ENCODE data around the gene VAV3. TPM values are rescaled to one million over a fixed set of nuclear protein-coding genes. Genes with fewer than 3 reads are reported as not detected.

VAV3 gene
- total and polyA plus RNA-seq, 2 of the 8 experiments (the other 6 are each of a cell fraction or from before 2014, with no cell fraction given), result 2.9 to 7.9 TPM

- no peak for FAIRE-seq
Observed at GRCh38 chr1:107535091-107535490, 429.9 kb downstream of the VAV3 start.

More at GRCh38 chr1:107535091-107535490, 429.9 kb downstream of the VAV3 start:
- no peak overlapping the region for H2BK20ac ChIP-seq (ENCODE audit: low read length)
- no peak overlapping the region for H2AFZ ChIP-seq (ENCODE audit: low read length)
- H4K8ac ChIP-seq (ENCODE audit: extremely low read depth, insufficient read depth, low read length), result no peak overlapping the region
- no peak overlapping the region for H2BK12ac ChIP-seq (ENCODE audit: low read depth, low read length)
- no peak for DNase-seq (ENCODE audit: low read depth in 1 of 2, low spot score in 2 of 2)
- no peak overlapping the region for H4K5ac ChIP-seq (ENCODE audit: insufficient read length, low read depth, low read length)
- no peak overlapping the region for H3K56ac ChIP-seq (replicated peaks; ENCODE audit: insufficient read length, low read depth, low read length)
- H3K14ac ChIP-seq (ENCODE audit: insufficient read length), result no peak overlapping the region
- H3K23me2 ChIP-seq (ENCODE audit: low read depth, low read length), result no peaks in the 10 kb centered on the region
- no peak overlapping the region for H2AK5ac ChIP-seq (ENCODE audit: low read depth, low read length)
- ChIA-PET CTCF (ENCODE audit: partially characterized antibody) (interaction anchor here (1.0 kb wide), 1 partner anchor 9 kb away, joined by 3 read pairs; no protein-coding TSS in a partner anchor), POLR2A (ENCODE audit: partially characterized antibody) (no interaction called here)
- TF ChIP-seq BRCA1 (IDR thresholded peaks at IDR 0.05; ENCODE audit: low read depth, low read length) (no peak), ASH2L (IDR thresholded peaks at IDR 0.05; ENCODE audit: low read length) (no peak)
- H2BK5ac ChIP-seq (ENCODE audit: low read depth, low read length), result no peak overlapping the region
- no peak overlapping the region for H2BK120ac ChIP-seq (replicated peaks; ENCODE audit: low read depth, low read length)
- no peaks in the 10 kb centered on the region for H3K27me3 ChIP-seq (replicated peaks in 1 of 4; ENCODE audit: control insufficient read depth in 3 of 4, extremely low read depth in 1 of 4, insufficient read depth in 3 of 4, low read length in 3 of 4)
- H3K79me2 ChIP-seq (ENCODE audit: control insufficient read depth in 1 of 2, insufficient read depth in 2 of 2, low read length in 2 of 2), result no peaks in the 10 kb centered on the region
- H3K4me2 ChIP-seq (ENCODE audit: insufficient read depth in 1 of 2, low read depth in 2 of 2, low read length in 2 of 2), result no peak overlapping the region
- no peak overlapping the region for H3K27ac ChIP-seq (ENCODE audit: low read depth, low read length)
- no peak overlapping the region for H3K18ac ChIP-seq (ENCODE audit: extremely low read depth, low read length)
- no peaks in the 10 kb centered on the region for H3K36me3 ChIP-seq (ENCODE audit: control insufficient read depth in 2 of 4, insufficient read depth in 4 of 4, low read length in 3 of 4)
- 0 out of 7 replicates have a peak, but pooled peaks cover 0 to 3% (median 1%) of the 10 kb centered on the region in 4 experiments for H3K4me1 ChIP-seq (replicated peaks in 1 of 4; ENCODE audit: control insufficient read depth in 3 of 4, insufficient read depth in 4 of 4, low read length in 3 of 4)
- no peak overlapping the region for H3K23ac ChIP-seq (ENCODE audit: insufficient read length)
- no peak overlapping the region for H3K9ac ChIP-seq (replicated peaks in 1 of 4; ENCODE audit: extremely low read depth in 1 of 4, low read depth in 3 of 4, low read length in 3 of 4)
- no peaks in the 10 kb centered on the region for H3K79me1 ChIP-seq (ENCODE audit: low read depth, low read length)
- H2BK15ac ChIP-seq (ENCODE audit: low read length), result no peak overlapping the region
- no peak overlapping the region for H3K4ac ChIP-seq (replicated peaks; ENCODE audit: insufficient read length, low read depth, low read length)
- no peaks in the 10 kb centered on the region for H4K20me1 ChIP-seq (replicated peaks in 1 of 2; ENCODE audit: control insufficient read depth in 1 of 2, insufficient read depth in 2 of 2, low read length in 2 of 2)
- H3K4me3 ChIP-seq (ENCODE audit: extremely low read depth in 1 of 4, insufficient read depth in 2 of 4, low read depth in 3 of 4, low read length in 4 of 4), result no peak overlapping the region
- no peaks in the 10 kb centered on the region for H3K9me3 ChIP-seq (ENCODE audit: insufficient read depth in 2 of 2, low read depth in 1 of 2, low read length in 1 of 2)
- 89% methylated on average over 6 of the region's 6 CpGs; no CpG with 5 or more reads in 1 of the 2 experiments for WGBS, 2 experiments (ENCODE audit: extremely low coverage in 1 of 2, insufficient coverage in 1 of 2, insufficient read length in 1 of 2, insufficient replicate concordance in 2 of 2, low coverage in 1 of 2, low lambda C conversion rate in 2 of 2, missing lambda C conversion rate in 1 of 2)
- H4K91ac ChIP-seq (replicated peaks; ENCODE audit: insufficient read length, low read length), result no peak overlapping the region
